Endodermal cell (in vitro differentiated cells): ENCODE results near the gene EDEM2. TPM values are rescaled to one million over a fixed set of nuclear protein-coding genes. Genes with fewer than 3 reads are reported as not detected.
"Not testable (repeated sequence)": the region's sequence is repeated elsewhere in the genome, so short reads cannot be mapped to it uniquely, and the experiment has no call there.

Experiments used
- DNase-seq: peaks from one replicate; pipeline ENCODE4 v3.0.0-alpha.2; 2017
- H3K27ac ChIP-seq: 2 replicates; pipeline ENCODE4 v1.5.1; 2013; ENCODE audit warnings: mild to moderate bottlenecking, low read depth, low read length, moderate library complexity
- H3K27me3 ChIP-seq: 2 replicates; pipeline ENCODE4 v1.6.1; 2013; ENCODE audit warnings: mild to moderate bottlenecking, low read length, moderate library complexity; ENCODE audit not compliant: insufficient read depth, control insufficient read depth, poor library complexity, severe bottlenecking
- H3K36me3 ChIP-seq: 2 replicates; pipeline ENCODE4 v1.7.0; 2013; ENCODE audit warnings: mild to moderate bottlenecking, low read length, moderate library complexity; ENCODE audit not compliant: control insufficient read depth, insufficient read depth
- H3K4me1 ChIP-seq: one replicate; pipeline ENCODE4 v1.7.0; 2013; ENCODE audit warnings: low read length; ENCODE audit not compliant: control insufficient read depth, insufficient read depth
- H3K4me3 ChIP-seq: 2 replicates; pipeline ENCODE4 v1.5.1; 2013; ENCODE audit warnings: mild to moderate bottlenecking, low read length, moderate library complexity
- H3K9ac ChIP-seq: 2 replicates; pipeline ENCODE4 v1.6.1; 2013; ENCODE audit warnings: mild to moderate bottlenecking, low read length, moderate library complexity; ENCODE audit not compliant: poor library complexity, severe bottlenecking; ENCODE audit errors: extremely low read depth
- H3K9me3 ChIP-seq: 2 replicates; pipeline ENCODE4 v1.6.1; 2013; ENCODE audit warnings: mild to moderate bottlenecking, low read length, moderate library complexity; ENCODE audit not compliant: control insufficient read depth
- H3K27ac Mint-ChIP-seq: 2 replicates; pipeline ENCODE4 v1.8.0; 2020; ENCODE audit warnings: mixed read lengths
- H3K27me3 Mint-ChIP-seq: 2 replicates; pipeline ENCODE4 v1.8.0; 2021; ENCODE audit warnings: mild to moderate bottlenecking, mixed read lengths; ENCODE audit not compliant: insufficient read depth
- H3K36me3 Mint-ChIP-seq: 2 replicates; pipeline ENCODE4 v1.8.0; 2020; ENCODE audit warnings: low read depth, mixed read lengths
- H3K4me1 Mint-ChIP-seq: 2 replicates; pipeline ENCODE4 v1.8.0; 2020; ENCODE audit warnings: mixed read lengths
- H3K4me3 Mint-ChIP-seq: 2 replicates; pipeline ENCODE4 v1.8.0; 2020; ENCODE audit warnings: mild to moderate bottlenecking, moderate library complexity, mixed read lengths
- H3K9me3 Mint-ChIP-seq: 2 replicates; pipeline ENCODE4 v1.8.0; 2020; ENCODE audit warnings: mild to moderate bottlenecking, mixed read lengths
- WGBS, 2 experiments: methylation state at CpG; one replicate each; pipeline versions ENCODE4 v1.1.5 to v1.1.7; 2013; ENCODE audit warnings: missing lambda C conversion rate in 2 of 2, mixed read lengths in 1 of 2; ENCODE audit not compliant: insufficient coverage in 1 of 2, insufficient read length in 1 of 2; 5-methylcytosine and 5-hydroxymethylcytosine counted together
- total RNA-seq, 2 donors: library from RNA; stranded (reverse); fragmentation: NEBNext Ultra II Directional in 1 of 2; extraction: Animal tissue kit (Norgen Biotek cat#: 25700) in 1 of 2; gene quantifications; 2 replicates in 1 of 2; 3 replicates in 1 of 2; pipeline ENCODE4 v1.2.1, GENCODE V29; 2021
- TF ChIP-seq, protein P1 (sequence below): fragments of 200-600 bp; sonication (generic); conservative IDR thresholded peaks from 2 replicates; pipeline ENCODE4 v1.5.0; 2021; ENCODE audit warnings: antibody characterized with exemption, mild to moderate bottlenecking

EDEM2 gene
- total RNA-seq, 2 donors from 2014 or later = 21.4 to 32.2 TPM

DNA sequence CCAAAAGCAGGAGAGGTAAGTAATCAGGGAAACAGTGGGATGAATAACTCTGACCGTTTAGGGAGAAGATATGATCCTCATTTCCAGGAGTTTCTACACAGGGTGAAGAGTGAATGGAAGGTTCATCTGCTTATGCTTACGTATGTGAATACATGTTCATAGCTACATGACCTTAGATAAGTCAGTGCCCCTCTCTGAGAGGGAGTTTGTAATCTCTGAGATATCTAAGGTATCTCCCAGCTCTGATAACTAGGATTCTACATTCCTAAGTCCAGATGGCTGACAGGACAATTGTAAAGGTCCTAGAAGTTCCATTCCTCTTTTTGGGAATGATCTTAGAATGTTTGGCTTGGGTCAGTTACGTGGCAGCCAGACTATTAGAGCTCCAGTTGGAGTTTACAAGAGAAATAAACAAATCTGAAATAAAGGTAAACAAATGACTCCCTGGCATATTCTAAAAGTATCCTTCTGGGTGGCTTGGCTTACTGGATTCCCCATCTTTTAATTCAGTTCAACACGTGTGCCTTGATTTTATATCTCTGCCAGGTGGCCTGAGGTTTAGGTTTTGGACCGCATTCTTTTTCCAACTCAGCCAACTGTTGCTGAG lies 40.6 kb upstream of the EDEM2 start:
- DNase-seq = no peak
- Histone ChIP-seq H3K9ac (no peak overlapping the region), H3K27ac (no peak overlapping the region), H3K9me3 (peaks cover 8% of the 10 kb centered on the region), H3K36me3 (no peaks in the 10 kb centered on the region), H3K4me3 (no peak overlapping the region), H3K27me3 (no peaks in the 10 kb centered on the region), H3K4me1 (no peaks in the 10 kb centered on the region)
- Mint-ChIP-seq H3K27me3 (peaks cover 1% of the 10 kb centered on the region), H3K4me1 (peaks cover 7% of the 10 kb centered on the region), H3K4me3 (no peak overlapping the region), H3K27ac (no peak overlapping the region), H3K36me3 (no peaks in the 10 kb centered on the region), H3K9me3 (peaks cover 56% of the 10 kb centered on the region)
- TF ChIP-seq, protein P1, sequence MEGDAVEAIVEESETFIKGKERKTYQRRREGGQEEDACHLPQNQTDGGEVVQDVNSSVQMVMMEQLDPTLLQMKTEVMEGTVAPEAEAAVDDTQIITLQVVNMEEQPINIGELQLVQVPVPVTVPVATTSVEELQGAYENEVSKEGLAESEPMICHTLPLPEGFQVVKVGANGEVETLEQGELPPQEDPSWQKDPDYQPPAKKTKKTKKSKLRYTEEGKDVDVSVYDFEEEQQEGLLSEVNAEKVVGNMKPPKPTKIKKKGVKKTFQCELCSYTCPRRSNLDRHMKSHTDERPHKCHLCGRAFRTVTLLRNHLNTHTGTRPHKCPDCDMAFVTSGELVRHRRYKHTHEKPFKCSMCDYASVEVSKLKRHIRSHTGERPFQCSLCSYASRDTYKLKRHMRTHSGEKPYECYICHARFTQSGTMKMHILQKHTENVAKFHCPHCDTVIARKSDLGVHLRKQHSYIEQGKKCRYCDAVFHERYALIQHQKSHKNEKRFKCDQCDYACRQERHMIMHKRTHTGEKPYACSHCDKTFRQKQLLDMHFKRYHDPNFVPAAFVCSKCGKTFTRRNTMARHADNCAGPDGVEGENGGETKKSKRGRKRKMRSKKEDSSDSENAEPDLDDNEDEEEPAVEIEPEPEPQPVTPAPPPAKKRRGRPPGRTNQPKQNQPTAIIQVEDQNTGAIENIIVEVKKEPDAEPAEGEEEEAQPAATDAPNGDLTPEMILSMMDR = no peak
- 88 to 90% methylated on average over 3 to 5 of the region's 5 CpGs for WGBS, 2 experiments

DNA sequence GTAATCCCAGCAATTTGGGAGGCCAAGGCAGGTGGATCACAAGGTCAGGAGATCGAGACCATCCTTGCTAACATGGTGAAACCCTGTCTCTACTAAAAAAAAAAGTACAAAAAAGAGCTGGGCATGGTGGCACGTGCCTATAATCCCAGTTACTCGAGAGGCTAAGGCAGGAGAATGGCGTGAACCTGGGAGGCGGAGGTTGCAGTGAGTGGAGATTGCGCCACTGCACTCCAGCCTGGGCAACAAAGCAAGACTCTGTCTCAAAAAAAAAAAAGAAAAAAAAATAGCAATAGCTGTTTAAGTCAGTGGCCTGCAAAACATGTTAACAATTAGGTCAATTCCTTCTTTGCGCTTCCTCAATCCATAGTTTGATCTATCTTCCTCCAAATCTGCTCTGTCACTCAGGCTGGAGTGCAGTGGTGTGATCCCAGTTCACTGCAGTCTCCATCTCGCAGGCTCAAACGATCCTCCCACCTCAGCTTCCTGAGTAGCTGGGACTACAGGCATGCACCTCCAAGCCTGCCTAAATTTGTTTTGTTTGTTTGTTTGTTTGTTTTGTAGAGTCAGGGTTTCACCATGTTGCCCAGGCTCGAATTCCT lies 39.7 kb upstream of the EDEM2 start:
- not testable (repeated sequence) for H3K27ac Mint-ChIP-seq, H3K27me3 Mint-ChIP-seq, H3K27me3 ChIP-seq, H3K9ac ChIP-seq, H3K36me3 Mint-ChIP-seq, H3K4me1 ChIP-seq, H3K36me3 ChIP-seq, DNase-seq, H3K4me3 Mint-ChIP-seq, H3K27ac ChIP-seq, H3K4me3 ChIP-seq, H3K4me1 Mint-ChIP-seq, H3K9me3 ChIP-seq
- H3K9me3 Mint-ChIP-seq = peaks cover 58% of the 10 kb centered on the region
- WGBS, 2 experiments = 92 to 98% methylated on average over 7 to 10 of the region's 10 CpGs

DNA sequence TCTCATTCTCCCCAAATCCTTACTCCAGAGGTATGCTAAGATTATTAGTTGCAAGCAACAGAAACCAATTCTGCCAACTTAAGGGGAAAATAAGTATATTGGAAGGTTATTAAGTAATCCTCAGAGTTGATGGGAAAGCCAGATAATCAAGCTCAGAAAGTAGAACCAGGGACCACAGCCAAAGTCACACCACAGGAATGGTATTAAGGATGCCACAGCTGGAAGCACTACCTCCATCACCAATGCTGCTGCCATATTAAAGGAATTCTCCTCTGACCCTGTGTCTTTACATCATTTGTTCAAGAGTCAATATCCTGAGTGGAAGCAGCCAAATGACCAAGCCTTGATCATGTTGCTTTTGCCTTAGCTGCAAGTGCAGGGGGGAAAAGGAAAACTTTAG lies 34.6 kb upstream of the EDEM2 start:
- Mint-ChIP-seq H3K9me3 (peaks cover 42% of the 10 kb centered on the region), H3K27me3 (peaks cover 1% of the 10 kb centered on the region), H3K4me3 (no peak overlapping the region), H3K27ac (no peak overlapping the region), H3K36me3 (no peaks in the 10 kb centered on the region), H3K4me1 (peaks cover 4% of the 10 kb centered on the region)
- Histone ChIP-seq H3K36me3 (no peaks in the 10 kb centered on the region), H3K27me3 (no peaks in the 10 kb centered on the region), H3K9me3 (no peaks in the 10 kb centered on the region), H3K27ac (no peak overlapping the region), H3K4me3 (no peak overlapping the region), H3K4me1 (no peaks in the 10 kb centered on the region), H3K9ac (no peak overlapping the region)
- no peak for DNase-seq
- TF ChIP-seq, protein P1 = no peak

DNA sequence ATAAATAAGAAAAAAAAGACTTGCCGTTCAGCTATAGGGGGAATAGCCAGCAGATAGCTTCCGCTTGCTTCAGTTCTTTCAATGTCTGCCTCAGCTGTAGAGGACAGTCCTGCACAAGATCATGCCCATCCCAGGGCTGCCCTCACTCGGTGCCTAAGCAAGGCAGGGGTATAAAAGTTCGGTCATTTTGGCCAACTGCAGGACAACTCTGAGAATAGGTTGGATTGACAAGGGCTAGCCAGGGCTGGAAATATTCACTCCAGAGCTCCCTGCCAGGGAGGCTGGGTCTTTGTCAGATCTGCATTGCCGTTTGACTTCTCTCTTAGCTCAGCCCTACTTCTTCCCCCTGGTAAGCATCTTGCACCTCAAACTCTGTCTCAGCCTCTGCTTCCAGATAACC lies 33.1 kb upstream of the EDEM2 start:
- H3K4me3 Mint-ChIP-seq = no peak overlapping the region
- no peak for DNase-seq
- H3K27me3 Mint-ChIP-seq = peaks cover 6% of the 10 kb centered on the region
- H3K4me3 ChIP-seq = no peak overlapping the region
- peaks cover 50% of the 10 kb centered on the region for H3K9me3 Mint-ChIP-seq
- H3K27ac ChIP-seq = no peak overlapping the region
- H3K36me3 ChIP-seq = no peaks in the 10 kb centered on the region
- H3K4me1 Mint-ChIP-seq = peaks cover 7% of the 10 kb centered on the region
- H3K27me3 ChIP-seq = no peaks in the 10 kb centered on the region
- no peaks in the 10 kb centered on the region for H3K36me3 Mint-ChIP-seq
- no peak overlapping the region for H3K27ac Mint-ChIP-seq
- TF ChIP-seq, protein P1 = no peak
- no peak overlapping the region for H3K9ac ChIP-seq
- H3K9me3 ChIP-seq = no peaks in the 10 kb centered on the region
- no peaks in the 10 kb centered on the region for H3K4me1 ChIP-seq
- WGBS, 2 experiments = 92 to 94% methylated on average over 1 to 5 of the region's 5 CpGs
